ENCODE measurements around the gene HTD2.

GRCh38 chr3:58346368-58346767 lies 40.0 kb downstream of the HTD2 start:
- TF ChIP-seq CTCF (IDR thresholded peaks at IDR 0.05), result no peak
- no peak for TF ChIP-seq SIN3A (IDR thresholded peaks at IDR 0.05; ENCODE audit: borderline replicate concordance, insufficient read depth, low read depth, low read length)
- TF ChIP-seq POLR2AphosphoS5 (IDR thresholded peaks at IDR 0.05; ENCODE audit: low read depth, low read length), result no peak
- TF ChIP-seq REST (IDR thresholded peaks at IDR 0.05; ENCODE audit: insufficient read depth in 1 of 2, low read depth in 2 of 2, low read length in 1 of 2), result no peak

All from Panc1 (cell line).